Right cardiac atrium (tissue), 5 donors: ENCODE results near the gene B3GALT4. TPM values are rescaled to one million over a fixed set of nuclear protein-coding genes. Genes with fewer than 3 reads are reported as not detected.
"Not testable (repeated sequence)": the region's sequence is repeated elsewhere in the genome, so short reads cannot be mapped to it uniquely, and the experiment has no call there.

Experiments
- ATAC-seq, 2 donors: fragments of 200-7000 bp; cut with Tn5 transposase; one replicate each; pipeline versions ENCODE4 v1.8.0 to v1.9.1; 2020; ENCODE audit warnings: moderate library complexity in 2 of 2, mild to moderate bottlenecking in 1 of 2
- DNase-seq, 3 donors: peaks; one replicate each; pipeline ENCODE4 v3.0.0-alpha.2; 2020
- H3K27ac ChIP-seq: one replicate; pipeline ENCODE4 v1.5.1; 2013; ENCODE audit warnings: mild to moderate bottlenecking, low read length, control low read depth, moderate library complexity
- H3K27me3 ChIP-seq: one replicate; pipeline ENCODE4 v1.6.1; 2013; ENCODE audit not compliant: control insufficient read depth, insufficient read depth
- H3K4me1 ChIP-seq: one replicate; pipeline ENCODE4 v1.6.1; 2013; ENCODE audit warnings: low read length; ENCODE audit not compliant: control insufficient read depth, insufficient read depth
- H3K4me3 ChIP-seq: one replicate; pipeline ENCODE4 v1.5.1; 2013; ENCODE audit warnings: low read length, control low read depth
- H3K9me3 ChIP-seq: one replicate; pipeline ENCODE4 v1.6.1; 2013; ENCODE audit warnings: low read length; ENCODE audit not compliant: control insufficient read depth
- WGBS: extraction: QIAGEN DNeasy Blood & Tissue Kit; methylation state at CpG from one replicate; pipeline ENCODE4 v1.1.7; 2013; 5-methylcytosine and 5-hydroxymethylcytosine counted together
- intact Hi-C, 4 donors: fragments of 100-400 bp; cut with DNase I; formaldehyde crosslinking; loops; one replicate each; pipeline versions ENCODE4 v1.11.0 to v1.14.0; 2022 to 2023
- polyA plus RNA-seq: library from polyadenylated mRNA; stranded (reverse); fragments of 200-250 nt; gene quantifications from one replicate; pipeline ENCODE4 v1.2.3, GENCODE V29; 2013
- total RNA-seq, 4 donors: library from RNA; stranded (reverse); fragmentation: NEBNext Ultra II Directional; extraction: Animal tissue kit (Norgen Biotek cat#: 25700); gene quantifications; one replicate each; pipeline ENCODE4 v1.2.1, GENCODE V29; 2021
- donor health status: healthy with polysubstance abuse.
- donor health status: DM: no; HTN: yes; CAD: no.
- donor health status: DM: no; HTN: no; CAD: no.
- donor health status: DM: no; HTN: yes; CAD: no; lungs with severe emphysema.
- donor health status: DM: yes; HTN: yes; CAD: no.

B3GALT4 gene
- total and polyA plus RNA-seq, 5 donors = 9.7 to 11.0 (median 10.1) TPM

- Histone ChIP-seq H3K27ac (peak within 1 kb of the TSS; percentile 87), H3K4me3 (peak within 1 kb of the TSS; percentile 96), H3K4me1 (no peaks in the 10 kb centered on the region), H3K9me3 (no peaks in the 10 kb centered on the region), H3K27me3 (no peaks in the 10 kb centered on the region)
- ATAC-seq = peak; percentile 96 to 97
- WGBS = under 1% methylated on average over 48 of the region's 48 CpGs
- intact Hi-C loops = no loop called here
- peak; percentile 92 to 95 (median 94) for DNase-seq
Observed at GRCh38 chr6:33271468-33272274, 5.3 kb upstream of the B3GALT4 start, which contains the start of the genes RPS18 and VPS52. Gene RPS18 (plus strand): TSS chr6:33272075. CDS start chr6:33272120, 45 bp downstream. Gene VPS52 (minus strand): TSS chr6:33271876. CDS start chr6:33271675, 201 bp downstream.

- Histone ChIP-seq H3K4me1 (no peaks in the 10 kb centered on the region), H3K27me3 (no peaks in the 10 kb centered on the region), H3K9me3 (no peaks in the 10 kb centered on the region), H3K4me3 (peak overlapping the region; percentile 96), H3K27ac (peak overlapping the region; percentile 84)
- intact Hi-C loops = no loop called here
- DNase-seq (no peak), ATAC-seq (peak; percentile 17 to 28)
- 11% methylated on average over 22 of the region's 22 CpGs for WGBS
Observed at GRCh38 chr6:33272275-33273128, 4.4 kb upstream of the B3GALT4 start.

- intact Hi-C loops = no loop called here
- no peak for ATAC-seq
Observed at GRCh38 chr6:33273129-33273923, 3.6 kb upstream of the B3GALT4 start.

GRCh38 chr6:33273924-33274902 is 2.7 kb upstream of the B3GALT4 start:
- no peak overlapping the region for H3K4me3 ChIP-seq
- DNase-seq (no peak), ATAC-seq (no peak)
- H3K9me3 ChIP-seq = no peaks in the 10 kb centered on the region
- intact Hi-C loops = no loop called here
- H3K27ac ChIP-seq = no peak overlapping the region
- no peaks in the 10 kb centered on the region for H3K27me3 ChIP-seq
- H3K4me1 ChIP-seq = no peaks in the 10 kb centered on the region
- 66% methylated on average over 14 of the region's 14 CpGs for WGBS

More at GRCh38 chr6:33273129-33273923, 3.6 kb upstream of the B3GALT4 start:
- no peak overlapping the region for H3K27ac ChIP-seq
- no peaks in the 10 kb centered on the region for H3K27me3 ChIP-seq
- 62% methylated on average over 11 of the region's 11 CpGs for whole genome bisulfite sequencing
- H3K9me3 ChIP-seq = no peaks in the 10 kb centered on the region
- H3K4me1 ChIP-seq = no peaks in the 10 kb centered on the region
- H3K4me3 ChIP-seq = no peak overlapping the region
- DNase-seq = no peak

GRCh38 chr6:33275795-33276580 is 935 bp upstream of the B3GALT4 start:
- Histone ChIP-seq H3K4me3 (peak overlapping the region; percentile 38), H3K27ac (peak overlapping the region; percentile 76)
- 80% methylated on average over 16 of the region's 16 CpGs for WGBS
- H3K9me3 ChIP-seq, intact Hi-C loops, H3K27me3 ChIP-seq, ATAC-seq, DNase-seq, H3K4me1 ChIP-seq: not testable (repeated sequence)

GRCh38 chr6:33276581-33276863 is 401 bp upstream of the B3GALT4 start:
- intact Hi-C loops = no loop called here
- no peak for DNase-seq
- no peak for ATAC-seq
- H3K4me3 ChIP-seq = peak overlapping the region; percentile 38
- H3K27me3 ChIP-seq = no peaks in the 10 kb centered on the region
- no peaks in the 10 kb centered on the region for H3K9me3 ChIP-seq
- no peaks in the 10 kb centered on the region for H3K4me1 ChIP-seq
- H3K27ac ChIP-seq = peak overlapping the region; percentile 76

GRCh38 chr6:33277663-33278391 is 904 bp downstream of the B3GALT4 start:
- no peaks in the 10 kb centered on the region for H3K4me1 ChIP-seq
- intact Hi-C loops = no loop called here
- peak; percentile 2 for ATAC-seq
- WGBS = 38% methylated on average over 39 of the region's 39 CpGs
- H3K27me3 ChIP-seq = no peaks in the 10 kb centered on the region
- H3K27ac ChIP-seq = peak overlapping the region; percentile 76
- DNase-seq = peak in 2 of 3 donors; percentile 55 to 71
- H3K9me3 ChIP-seq = no peaks in the 10 kb centered on the region
- peak overlapping the region; percentile 38 for H3K4me3 ChIP-seq

- 76% methylated on average over 9 of the region's 9 CpGs for WGBS
- DNase-seq (no peak), ATAC-seq (no peak)
- H3K9me3 ChIP-seq = no peaks in the 10 kb centered on the region
- no peaks in the 10 kb centered on the region for H3K27me3 ChIP-seq
- no peak overlapping the region for H3K27ac ChIP-seq
- no peak overlapping the region for H3K4me3 ChIP-seq
- H3K4me1 ChIP-seq = no peaks in the 10 kb centered on the region
- intact Hi-C loops = no loop called here
Observed at GRCh38 chr6:33278392-33278741, 1.4 kb downstream of the B3GALT4 start.

GRCh38 chr6:33278810-33279209 is 1.9 kb downstream of the B3GALT4 start:
- intact Hi-C loops = no loop called here

More at GRCh38 chr6:33278810-33279209, 1.9 kb downstream of the B3GALT4 start:
- H3K9me3 ChIP-seq = no peaks in the 10 kb centered on the region
- no peak for ATAC-seq
- no peaks in the 10 kb centered on the region for H3K4me1 ChIP-seq
- DNase-seq = no peak
- H3K4me3 ChIP-seq = no peak overlapping the region
- 89% methylated on average over 3 of the region's 3 CpGs for WGBS
- no peaks in the 10 kb centered on the region for H3K27me3 ChIP-seq
- H3K27ac ChIP-seq = no peak overlapping the region
